Stimulated activated CD8-positive, alpha-beta memory T cell treated with anti-CD3 and anti-CD28 coated beads, Interleukin-12 subunit alpha, Interleukin-12 subunit beta, amount 100 ng/mL, for 4 hours (primary cell): ENCODE measurements around the gene SPINK7.
"Not testable (repeated sequence)": the region's sequence is repeated elsewhere in the genome, so short reads cannot be mapped to it uniquely, and the experiment has no call there.

Source experiments
- DNase-seq: peaks from one replicate; pipeline ENCODE4 v3.0.0-alpha.2; 2020; ENCODE audit warnings: low read depth

Gene SPINK7

GRCh38 chr5:148312153-148312552 is at the start of gene SPINK7:
SPINK7 (plus strand) TSS chr5:148312423; CDS start chr5:148312484, 61 bp downstream.
- DNase-seq = no peak

- no peak for DNase-seq
Observed at GRCh38 chr5:148267962-148268361, 44.3 kb upstream of the SPINK7 start.

- DNase-seq = no peak
Observed at GRCh38 chr5:148268566-148268965, 43.7 kb upstream of the SPINK7 start, which contains the start of gene SPINK13. SPINK13 (plus strand) TSS chr5:148268794; CDS start chr5:148270073, 1,279 bp downstream.

- not testable (repeated sequence) for DNase-seq
Observed at GRCh38 chr5:148275129-148275528, 37.1 kb upstream of the SPINK7 start.

- not testable (repeated sequence) for DNase-seq
Observed at GRCh38 chr5:148280893-148281292, 31.3 kb upstream of the SPINK7 start.

GRCh38 chr5:148281336-148281735 is 30.9 kb upstream of the SPINK7 start:
- not testable (repeated sequence) for DNase-seq

GRCh38 chr5:148290271-148291195 is 21.7 kb upstream of the SPINK7 start:
- DNase-seq = no peak

GRCh38 chr5:148297731-148298130 is 14.5 kb upstream of the SPINK7 start:
- no peak for DNase-seq

- DNase-seq = no peak
Observed at GRCh38 chr5:148306446-148306845, 5.8 kb upstream of the SPINK7 start.

- no peak for DNase-seq
Observed at GRCh38 chr5:148309019-148309418, 3.2 kb upstream of the SPINK7 start.

GRCh38 chr5:148309746-148310145 is 2.5 kb upstream of the SPINK7 start:
- DNase-seq = no peak

GRCh38 chr5:148311484-148311883 is 739 bp upstream of the SPINK7 start:
- no peak for DNase-seq

GRCh38 chr5:148314187-148314586 is 2.0 kb downstream of the SPINK7 start:
- no peak for DNase-seq

- DNase-seq = no peak
Observed at GRCh38 chr5:148314731-148315130, 2.5 kb downstream of the SPINK7 start.

GRCh38 chr5:148320011-148320963 is 8.1 kb downstream of the SPINK7 start:
- DNase-seq = not testable (repeated sequence)

GRCh38 chr5:148333262-148333849 is 21.1 kb downstream of the SPINK7 start:
- DNase-seq = no peak

- no peak for DNase-seq
Observed at GRCh38 chr5:148335259-148335658, 23.0 kb downstream of the SPINK7 start, which contains the start of gene SPINK9. SPINK9 (plus strand) TSS chr5:148335559; CDS start chr5:148335614, 55 bp downstream.

GRCh38 chr5:148336704-148337435 is 24.6 kb downstream of the SPINK7 start:
- no peak for DNase-seq

- no peak for DNase-seq
Observed at GRCh38 chr5:148342371-148343045, 30.3 kb downstream of the SPINK7 start.

GRCh38 chr5:148343046-148343407 is 30.8 kb downstream of the SPINK7 start:
- no peak for DNase-seq
